ENCODE measurements around the gene EMC8.
A peak's percentile ranks its signal among the peaks of the same experiment; 100 is the strongest.
"Not testable (repeated sequence)": the region's sequence is repeated elsewhere in the genome, so short reads cannot be mapped to it uniquely, and the experiment has no call there.

EMC8 gene

DNA sequence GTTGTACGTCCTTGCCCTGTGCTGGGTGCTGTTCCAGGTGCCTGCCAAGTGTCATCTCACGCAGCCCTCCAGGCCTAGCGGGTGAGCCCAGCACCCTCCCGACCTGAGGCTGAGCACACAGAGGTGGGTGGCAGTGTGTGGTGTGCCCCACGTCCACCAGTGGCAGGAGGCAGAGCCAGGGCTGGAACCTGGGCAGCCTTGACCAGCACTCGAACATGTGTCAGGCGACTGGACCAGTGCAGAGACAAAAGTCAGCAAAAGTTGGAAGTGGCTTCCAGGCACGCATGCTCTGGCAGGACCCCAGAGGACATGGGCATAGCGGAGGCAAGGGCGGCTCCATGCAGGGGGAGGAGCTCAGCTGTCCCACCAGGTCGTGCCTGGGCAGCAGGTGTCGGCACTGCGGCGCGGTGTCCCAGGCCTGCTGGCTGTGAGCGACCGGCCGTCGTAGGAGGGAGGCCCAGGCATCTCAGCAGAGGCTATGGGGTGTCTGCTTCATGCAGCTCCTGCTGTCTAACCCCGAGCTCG lies 35.9 kb upstream of the EMC8 start:
- DNase-seq (ENCODE audit: low read depth) = no peak

DNA sequence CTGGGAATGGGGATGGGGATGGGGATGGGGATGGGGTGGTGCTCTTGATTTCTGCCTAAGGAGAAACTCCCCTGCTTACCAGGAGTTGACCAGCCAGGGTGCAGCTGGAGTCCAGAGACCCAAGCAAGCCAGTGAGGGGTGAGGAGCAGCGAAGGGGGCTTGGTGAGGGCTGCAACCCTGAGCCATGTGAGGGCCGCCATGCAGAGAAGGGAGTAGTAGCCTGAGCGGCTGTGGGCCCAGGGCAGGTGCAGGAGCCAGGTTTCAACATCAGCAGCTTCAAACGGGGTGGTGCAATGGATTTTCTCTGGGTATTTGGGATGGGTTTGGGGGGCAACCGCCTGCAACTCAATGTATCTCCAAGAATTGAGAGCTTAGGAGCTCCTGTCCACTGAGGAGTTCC lies 35.4 kb upstream of the EMC8 start:
- no peak for DNase-seq (ENCODE audit: low read depth)

DNA sequence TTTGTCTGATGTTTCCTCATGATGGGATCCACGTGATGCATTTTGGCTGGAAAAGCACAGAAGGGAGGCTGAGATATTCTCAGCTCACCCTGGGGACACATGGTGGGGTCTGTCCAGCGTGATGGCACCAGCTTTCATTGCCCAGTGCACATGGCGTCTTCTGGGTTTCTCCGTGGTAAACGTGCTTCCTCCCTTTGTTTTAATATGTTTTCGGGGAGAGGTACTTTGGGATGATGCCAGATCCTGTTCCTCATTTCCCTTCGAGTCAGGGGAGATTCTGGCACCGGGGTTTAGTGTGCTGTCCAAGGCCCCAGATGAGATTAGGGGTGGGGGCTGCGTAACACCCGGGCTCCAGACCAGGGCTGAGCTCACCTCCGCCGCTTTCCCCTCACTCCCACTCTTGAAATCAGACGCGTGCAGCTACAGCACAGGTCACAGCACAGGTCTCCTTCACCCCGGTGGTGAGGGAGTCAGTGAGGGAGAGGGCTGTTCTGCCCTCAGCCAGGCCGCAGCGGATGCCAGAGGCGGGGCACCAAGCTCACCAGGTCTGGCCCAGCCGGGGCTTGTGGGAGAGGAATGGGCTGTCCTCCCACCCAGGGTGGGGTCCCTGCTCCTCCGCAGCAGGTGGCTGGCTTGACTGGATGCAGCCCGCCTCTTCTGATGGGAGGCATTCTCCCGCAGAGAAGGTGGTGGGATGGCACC lies 34.0 kb upstream of the EMC8 start:
- DNase-seq (ENCODE audit: low read depth) = no peak

DNA sequence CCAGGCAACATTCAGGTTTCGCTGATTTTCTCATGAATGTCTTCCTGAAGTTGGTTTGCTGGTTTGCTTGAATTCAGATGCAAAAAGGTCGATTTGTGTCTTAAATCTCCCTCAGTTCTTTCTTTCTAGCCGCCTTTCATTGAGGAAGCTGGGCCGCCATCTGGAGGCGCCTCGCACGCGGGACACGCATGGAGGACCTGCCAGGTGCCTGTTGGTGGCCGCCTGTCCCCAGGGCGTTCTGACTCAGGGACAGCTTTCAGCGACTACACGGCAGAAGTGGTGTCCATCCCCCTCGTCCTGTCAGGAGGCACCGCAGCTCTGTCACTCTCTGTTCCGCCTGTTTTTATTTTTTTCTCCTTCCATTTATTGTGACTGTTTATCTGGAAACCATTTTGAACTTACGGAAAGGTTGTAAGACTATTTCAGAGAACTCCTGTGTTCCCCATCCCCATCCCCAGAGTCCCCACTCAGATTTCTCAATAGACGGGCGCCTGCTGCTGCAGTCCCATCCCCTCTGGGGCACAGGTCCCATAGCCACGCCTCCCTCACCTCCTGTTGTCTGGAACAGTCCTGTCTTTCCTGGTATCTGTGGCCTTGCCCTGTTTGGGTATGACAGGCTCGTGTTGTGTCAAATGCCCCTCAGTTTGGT lies 33.4 kb upstream of the EMC8 start:
- no peak for DNase-seq (ENCODE audit: low read depth)

DNA sequence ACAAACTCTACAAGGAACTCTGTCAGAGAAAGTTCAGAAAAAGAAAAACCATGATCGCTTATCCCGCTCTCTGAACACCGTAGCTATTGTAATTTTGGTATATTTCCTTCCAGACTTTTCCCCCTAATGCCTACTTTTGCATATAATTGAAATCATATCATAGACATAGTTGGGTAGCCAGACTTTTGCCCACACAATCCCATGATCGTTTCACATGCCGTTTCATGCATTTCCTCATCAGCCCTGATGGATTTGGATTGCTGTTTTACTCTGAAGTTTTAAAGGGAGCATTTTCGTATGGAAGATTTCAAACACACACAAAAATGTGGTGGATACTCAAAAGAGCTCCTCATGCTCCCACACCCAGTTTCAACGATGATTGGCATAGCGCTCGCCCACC lies 31.5 kb upstream of the EMC8 start:
- no peak for DNase-seq (ENCODE audit: low read depth)

DNA sequence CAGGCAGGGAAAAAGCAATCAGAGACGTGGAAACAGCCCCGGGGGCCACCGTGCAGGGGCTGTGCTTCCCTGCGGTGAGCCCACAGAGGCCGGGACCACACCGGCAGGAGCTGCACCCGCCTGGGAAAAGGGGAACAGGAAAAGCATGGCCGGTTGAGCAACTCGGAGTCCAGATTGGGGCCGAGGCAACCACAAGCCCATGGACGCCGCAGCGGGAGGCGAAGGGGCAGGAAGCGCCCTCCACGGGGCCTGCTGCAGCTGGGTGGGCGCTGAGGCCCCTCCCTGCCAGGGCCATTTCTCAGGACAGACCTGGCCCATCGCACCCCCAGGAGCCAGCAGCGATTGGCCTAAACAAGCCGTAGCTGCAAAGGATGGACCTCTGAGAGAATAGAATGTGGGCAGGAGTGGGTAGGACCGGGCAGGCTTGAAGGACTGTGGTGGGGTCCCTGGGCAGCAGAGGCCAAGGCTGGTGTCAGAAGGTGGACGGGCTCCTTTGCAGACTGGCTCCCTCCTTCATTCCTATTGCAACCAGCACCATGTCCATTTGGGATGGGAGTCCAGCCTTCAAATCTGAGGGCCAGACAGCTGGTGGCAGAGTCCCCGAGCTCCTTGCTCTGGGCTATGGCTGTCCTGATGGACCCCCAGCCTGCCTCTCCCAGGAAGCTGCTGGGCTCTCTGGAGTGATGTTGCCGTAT lies 30.6 kb upstream of the EMC8 start:
- DNase-seq (ENCODE audit: low read depth) = no peak

DNA sequence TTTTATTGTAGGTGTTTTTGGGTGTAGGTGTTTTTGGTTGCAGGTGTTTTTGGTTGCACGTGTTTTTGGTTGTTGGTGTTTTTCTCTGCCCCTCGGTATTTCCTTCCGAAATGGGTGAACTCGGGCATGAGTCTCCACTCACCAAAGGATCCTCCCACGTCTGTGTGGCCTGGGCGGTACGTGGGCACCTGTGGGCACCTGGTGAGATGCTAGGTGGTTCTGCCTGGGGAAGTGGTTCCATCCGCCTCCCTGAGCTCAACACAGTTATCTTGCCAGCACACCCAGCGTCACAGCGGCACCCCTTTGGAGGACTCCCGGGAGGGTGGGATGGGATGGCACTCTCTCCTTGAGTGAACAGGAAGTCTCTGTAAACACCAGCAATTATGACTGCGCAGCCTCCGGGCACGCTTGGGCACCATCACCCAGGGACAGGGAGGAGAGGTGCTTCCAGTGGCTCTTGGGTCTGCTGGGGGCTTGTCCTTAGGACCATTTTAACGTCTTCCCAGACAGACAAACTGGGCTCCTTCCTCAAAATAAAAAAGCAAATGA lies 29.9 kb upstream of the EMC8 start:
- DNase-seq (ENCODE audit: low read depth) = no peak

DNA sequence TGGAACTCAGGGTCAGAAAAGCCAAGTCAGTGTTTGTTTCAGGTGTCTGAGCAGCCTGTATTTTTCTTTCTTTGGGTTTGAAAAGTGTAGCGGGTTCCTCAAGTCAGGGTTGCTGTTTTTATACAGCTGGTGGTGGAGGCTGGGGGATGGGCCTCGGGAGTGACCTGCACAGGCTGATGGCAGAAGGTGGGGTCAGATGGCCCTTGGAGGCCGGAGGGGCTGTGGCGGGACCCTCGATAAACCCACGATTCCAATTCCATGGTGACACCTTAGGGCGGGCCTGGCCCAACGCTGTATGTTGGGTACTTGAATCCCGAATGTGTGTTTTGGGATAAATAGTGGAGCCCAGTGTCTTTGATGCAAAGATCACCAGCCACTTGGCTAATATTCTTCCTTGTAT lies 28.8 kb upstream of the EMC8 start:
- no peak for DNase-seq (ENCODE audit: low read depth)

DNA sequence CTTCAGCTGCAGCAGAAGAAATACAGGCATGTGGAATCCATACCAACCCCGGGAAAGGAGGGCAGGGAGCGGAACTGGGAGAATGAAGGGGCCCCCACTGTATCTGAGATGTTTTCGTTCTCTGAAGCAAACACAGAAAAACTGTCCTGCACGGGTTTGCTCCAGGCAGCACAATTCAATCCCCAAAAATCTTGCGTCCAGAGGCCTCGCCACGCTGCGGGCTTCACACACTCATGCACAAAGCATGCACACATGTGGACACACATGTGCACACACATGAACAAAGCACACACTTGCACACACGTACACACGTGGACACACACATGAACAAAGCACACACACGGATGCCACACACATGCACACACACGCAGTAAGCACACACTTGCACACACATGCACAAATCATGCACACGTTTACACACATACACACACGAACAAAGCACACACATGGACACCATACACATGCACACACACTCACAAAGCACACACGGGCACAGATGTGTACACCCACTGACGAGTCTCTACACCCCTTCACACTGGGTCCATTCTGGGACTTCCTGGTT lies 27.4 kb upstream of the EMC8 start:
- no peak for DNase-seq (ENCODE audit: low read depth)

DNA sequence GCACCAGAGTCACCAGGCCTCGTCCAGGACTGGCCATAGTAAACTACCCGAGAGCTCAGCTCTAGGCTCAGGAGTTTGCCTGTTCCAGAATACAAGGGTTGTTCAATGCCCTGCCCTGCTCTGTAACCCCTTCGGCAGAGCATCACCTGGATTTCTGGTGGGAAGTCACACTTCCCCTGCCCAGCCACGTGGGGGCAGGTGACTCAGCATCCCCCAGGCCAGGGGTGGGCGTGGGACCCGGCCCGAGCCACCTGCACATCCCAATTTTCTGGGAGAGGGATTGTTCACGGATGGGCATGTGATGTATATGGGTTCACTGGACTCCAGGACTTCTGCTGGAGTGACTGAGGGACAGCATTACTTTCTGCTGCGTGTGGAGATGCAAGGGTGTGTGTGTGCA lies 26.0 kb upstream of the EMC8 start:
- DNase-seq (ENCODE audit: low read depth) = no peak

DNA sequence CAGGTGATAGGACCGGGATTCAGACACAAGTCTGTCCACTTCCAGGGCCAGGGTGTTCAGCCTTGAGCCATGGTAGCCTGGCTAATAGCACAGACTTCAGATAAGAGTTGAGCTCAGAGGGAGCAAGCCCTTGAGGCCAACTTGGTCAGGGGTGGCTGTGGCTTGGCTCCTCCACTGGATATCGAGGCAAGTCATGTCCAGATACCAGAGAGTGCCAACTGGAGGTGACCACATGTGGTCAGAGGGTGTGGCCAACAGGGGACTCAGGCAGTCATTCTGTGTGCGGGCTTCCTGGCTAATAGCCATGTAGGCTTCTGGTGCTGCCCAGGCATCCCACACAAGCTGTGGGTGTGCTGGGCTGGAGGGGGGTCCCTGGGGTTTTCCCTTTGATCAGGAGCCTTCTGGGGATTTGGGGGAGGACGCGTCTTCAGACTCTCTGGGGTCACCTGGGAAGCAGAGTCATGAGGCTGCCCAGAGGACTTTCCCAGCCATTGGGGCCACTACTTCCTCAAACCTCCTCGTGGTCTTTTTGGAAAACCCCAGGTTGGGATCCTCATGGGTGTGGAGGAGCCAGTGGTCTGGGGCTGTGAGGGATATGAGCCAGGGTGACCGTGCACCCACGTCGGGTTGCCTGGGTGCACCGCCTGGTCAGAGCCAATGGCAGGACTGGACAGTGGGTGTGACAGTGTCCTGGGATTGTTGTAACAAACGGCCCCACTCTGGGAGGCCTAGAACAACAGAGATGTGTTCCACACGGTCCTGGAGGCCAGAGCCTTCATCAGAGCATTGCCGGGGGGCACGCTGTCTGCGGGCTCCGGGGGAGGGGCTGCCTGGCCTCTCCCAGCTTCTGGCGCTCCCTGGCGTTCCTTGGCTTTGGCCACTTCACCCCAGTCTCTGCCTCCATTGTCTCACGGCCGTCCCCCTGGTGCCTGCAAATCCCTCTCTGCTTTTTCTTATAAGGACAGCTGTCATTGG lies 25.1 kb upstream of the EMC8 start:
- DNase-seq (ENCODE audit: low read depth) = no peak

DNA sequence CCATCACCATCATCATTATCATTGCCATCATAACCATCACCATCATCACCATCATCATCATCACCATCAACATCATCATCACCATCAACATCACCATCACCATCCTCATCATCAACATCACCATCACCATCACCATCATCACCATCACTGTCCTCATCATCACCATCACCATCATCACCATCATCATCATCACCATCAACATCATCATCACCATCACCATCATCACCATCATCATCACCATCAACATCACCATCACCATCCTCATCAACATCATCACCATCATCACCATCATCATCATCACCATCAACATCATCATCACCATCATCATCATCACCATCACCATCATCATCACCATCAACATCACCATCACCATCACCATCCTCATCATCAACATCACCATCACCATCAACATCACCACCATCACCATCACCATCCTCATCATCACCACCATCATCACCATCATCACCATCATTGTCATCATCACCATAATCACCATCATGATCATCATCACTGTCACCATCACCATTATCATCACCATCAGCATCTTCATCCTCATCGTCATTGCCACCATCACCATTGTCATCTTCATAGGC lies 24.1 kb upstream of the EMC8 start:
- DNase-seq (ENCODE audit: low read depth) = no peak

DNA sequence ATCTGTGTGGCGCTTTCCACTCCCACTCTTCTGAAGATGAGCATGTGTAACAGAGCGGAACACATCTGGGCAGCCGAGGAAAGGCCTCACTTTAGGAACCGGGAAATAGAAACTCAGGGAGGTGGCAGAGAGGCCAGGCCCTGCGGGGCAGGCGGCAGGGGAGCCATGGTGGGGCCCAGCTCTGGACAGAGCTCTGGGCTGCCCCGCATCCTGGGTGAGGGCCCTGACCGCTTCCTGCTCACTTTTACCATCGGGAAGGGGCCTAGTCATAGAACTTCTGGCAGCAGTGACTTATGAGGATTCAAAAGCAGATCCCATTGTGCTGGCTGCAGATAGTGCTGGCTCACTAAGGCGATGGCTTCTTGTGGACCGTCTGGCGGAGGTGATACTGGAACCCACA lies 22.8 kb upstream of the EMC8 start:
- no peak for DNase-seq (ENCODE audit: low read depth)

DNA sequence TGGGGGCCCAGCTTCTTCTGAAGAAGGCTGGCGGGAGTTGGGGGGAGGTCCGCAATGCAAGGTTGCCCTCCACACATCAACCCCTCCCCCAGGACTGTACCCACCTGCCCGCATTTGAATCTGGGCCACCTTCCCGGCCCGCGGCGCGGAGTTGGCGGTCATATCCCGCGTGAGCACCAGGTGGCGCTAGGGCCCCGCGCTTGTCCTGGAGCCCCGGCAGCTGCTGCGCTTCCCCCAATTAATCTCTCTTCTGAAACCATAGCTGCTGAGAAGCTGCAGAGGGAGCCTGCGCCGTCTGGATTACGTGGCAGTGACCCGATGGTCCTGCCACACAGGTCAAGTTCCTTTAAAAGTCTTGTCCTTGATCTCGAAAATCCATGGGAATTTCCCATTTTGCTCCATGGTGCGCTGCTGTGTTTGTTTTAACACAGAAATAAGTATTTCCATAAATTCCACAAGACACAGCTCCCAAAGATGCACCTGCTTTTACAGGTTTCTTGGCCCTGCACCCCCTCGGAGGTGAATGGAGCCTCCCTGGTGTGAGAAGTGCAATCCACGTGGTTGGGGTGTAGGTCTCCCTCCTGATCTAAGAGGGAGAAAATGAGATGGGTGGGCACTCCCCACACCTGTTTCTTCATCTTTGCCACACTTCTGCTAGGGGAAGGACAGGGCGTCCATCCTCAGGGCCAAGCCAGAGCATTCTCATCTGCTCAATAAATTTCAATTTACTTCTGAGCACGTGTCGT lies 22.2 kb upstream of the EMC8 start:
- DNase-seq (ENCODE audit: low read depth) = peak; percentile 68

DNA sequence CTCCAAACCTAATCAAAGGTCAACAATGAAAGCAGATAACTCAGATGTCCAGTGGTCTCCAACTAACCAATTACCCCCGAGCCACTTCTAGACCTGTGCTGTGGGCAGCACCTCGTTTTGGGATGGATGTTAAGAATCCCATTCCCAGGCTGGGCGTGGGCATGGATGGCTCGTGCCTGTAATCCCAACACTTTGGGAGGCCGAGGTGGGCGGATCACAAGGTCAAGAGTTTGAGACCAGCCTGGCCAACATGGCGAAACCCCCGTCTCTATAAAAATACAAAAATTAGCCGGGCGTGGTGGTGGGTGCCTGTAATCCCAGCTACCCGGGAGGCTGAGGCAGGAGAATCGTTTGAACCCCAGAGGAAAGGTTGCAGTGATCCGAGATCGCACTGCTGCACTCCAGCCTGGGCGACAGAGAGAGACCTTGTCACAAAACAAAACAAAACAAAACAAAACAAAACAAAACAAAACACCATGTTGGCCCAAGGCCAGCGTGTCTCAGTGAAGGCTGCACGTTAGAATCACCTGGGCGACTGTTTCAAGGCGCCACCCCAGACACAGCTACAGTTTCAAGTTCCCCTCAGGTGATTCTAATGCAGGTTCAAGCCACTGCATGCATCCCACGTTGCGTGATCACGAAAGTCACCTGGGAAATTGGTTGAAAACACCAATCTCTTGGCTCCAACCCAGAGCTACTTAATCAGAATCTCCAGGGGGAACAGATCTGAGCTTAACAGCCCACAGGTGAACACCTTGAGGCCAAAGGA lies 21.4 kb upstream of the EMC8 start:
- DNase-seq (ENCODE audit: low read depth) = no peak

DNA sequence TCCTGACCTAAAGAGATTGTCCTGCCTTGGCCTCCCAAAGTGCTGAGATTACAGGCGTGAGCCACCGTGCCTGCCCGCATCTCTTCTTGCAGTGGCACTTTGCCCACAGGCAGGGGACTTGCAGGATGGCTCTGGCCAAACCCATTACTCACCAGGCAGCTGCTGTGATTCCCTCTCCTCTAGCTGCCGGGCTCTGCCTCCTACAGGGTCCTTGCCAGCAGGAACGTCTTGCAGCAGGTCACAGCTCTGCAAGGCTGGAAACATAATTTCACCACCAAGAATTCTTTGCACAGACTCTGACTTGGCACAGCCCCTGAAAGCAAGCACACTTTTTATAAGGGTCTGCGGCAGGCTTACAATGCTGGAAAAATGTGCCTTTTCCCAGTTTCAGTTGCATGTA lies 20.4 kb upstream of the EMC8 start:
- no peak for DNase-seq (ENCODE audit: low read depth)

DNA sequence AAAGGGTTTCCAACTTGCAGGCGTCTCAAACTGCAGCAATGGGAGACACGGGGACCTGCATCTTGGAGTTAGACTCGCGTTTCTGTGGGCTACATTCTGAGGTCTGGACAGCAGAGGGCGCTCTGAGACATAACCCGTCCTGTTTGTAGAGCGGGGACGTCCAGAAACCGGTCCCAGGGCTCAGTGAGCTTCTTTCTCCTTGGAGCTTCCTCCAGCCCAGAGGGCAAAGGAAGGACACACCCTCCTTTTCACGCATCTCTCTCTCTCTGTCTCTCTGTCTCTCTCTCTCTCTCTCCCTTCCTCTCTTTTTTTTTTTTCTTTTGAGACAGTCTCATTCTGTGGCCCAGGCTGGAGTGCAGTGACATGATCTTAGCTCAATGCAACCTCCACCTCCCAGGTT lies 19.9 kb upstream of the EMC8 start:
- DNase-seq (ENCODE audit: low read depth) = peak; percentile 66

DNA sequence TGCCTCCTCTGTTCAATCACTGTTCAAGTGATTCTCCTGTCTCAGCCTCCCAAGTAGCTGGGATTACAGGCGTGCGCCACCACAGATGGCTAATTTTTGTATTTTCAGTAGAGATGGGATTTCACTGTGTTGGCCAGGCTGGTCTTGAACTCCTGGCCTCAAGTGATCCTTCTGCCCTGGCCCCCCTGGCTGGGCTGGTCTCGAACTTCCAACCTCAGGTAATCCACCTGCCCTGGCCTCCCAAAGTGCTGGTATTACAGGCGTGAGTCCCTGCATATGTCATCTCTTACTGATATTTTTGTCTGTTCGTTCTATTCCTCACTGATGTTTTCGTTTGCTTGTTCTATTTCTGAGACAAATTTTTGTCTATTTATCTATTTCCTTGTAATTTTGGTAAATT lies 17.9 kb upstream of the EMC8 start:
- DNase-seq (ENCODE audit: low read depth) = not testable (repeated sequence)

DNA sequence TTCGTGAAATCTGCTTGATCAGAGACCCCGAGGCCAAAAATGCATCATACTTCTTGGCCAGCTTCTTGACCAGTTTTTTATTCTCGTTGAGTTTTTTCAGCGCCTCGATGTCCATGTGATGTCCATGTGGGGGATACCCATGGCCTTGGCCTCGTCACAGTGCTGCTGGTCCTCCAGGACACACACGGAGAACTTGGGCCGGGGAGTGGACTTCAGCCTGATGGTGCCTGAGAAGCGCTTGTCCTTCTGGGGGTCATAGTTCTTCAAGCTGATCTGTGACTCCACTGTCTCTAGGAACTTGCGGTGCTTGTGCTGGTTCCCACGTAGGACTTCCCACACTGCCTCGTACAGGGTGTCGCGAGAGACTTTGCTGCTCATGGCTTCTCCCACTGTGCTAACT lies 16.8 kb upstream of the EMC8 start:
- no peak for DNase-seq (ENCODE audit: low read depth)
